HEK293 (cell line): ENCODE results near the gene SLC9A9.

Experiments
- IKZF3 ChIP-seq: fragments of 450-650 bp; IDR thresholded peaks from 2 replicates; pipeline ENCODE4 v1.5.0; 2018; ENCODE audit warnings: missing biosample characterization, mild to moderate bottlenecking, missing genetic modification characterization, moderate library complexity
- PATZ1 ChIP-seq: fragments of 450-650 bp; formaldehyde crosslinking; IDR thresholded peaks from 2 replicates; pipeline ENCODE4 v1.5.1; 2016; ENCODE audit warnings: missing biosample characterization, missing genetic modification characterization
- ZBTB21 ChIP-seq: fragments of 450-650 bp; formaldehyde crosslinking; IDR thresholded peaks from 2 replicates; pipeline ENCODE4 v1.5.1; 2017; ENCODE audit warnings: missing biosample characterization, missing genetic modification characterization
- ZNF138 ChIP-seq: fragments of 450-650 bp; formaldehyde crosslinking; IDR thresholded peaks from 2 replicates; pipeline ENCODE4 v1.5.1; 2016; ENCODE audit warnings: missing biosample characterization, missing genetic modification characterization, borderline replicate concordance
- ZNF558 ChIP-seq: fragments of 450-650 bp; formaldehyde crosslinking; IDR thresholded peaks from 2 replicates; pipeline ENCODE4 v1.5.1; 2016; ENCODE audit warnings: missing biosample characterization, missing genetic modification characterization
- ZNF660 ChIP-seq: fragments of 450-650 bp; IDR thresholded peaks from 2 replicates; pipeline ENCODE4 v1.5.1; 2018; ENCODE audit warnings: missing biosample characterization, mild to moderate bottlenecking, missing genetic modification characterization
- TF ChIP-seq, protein P1 (sequence below): fragments of 450-650 bp; formaldehyde crosslinking; IDR thresholded peaks from 2 replicates; pipeline ENCODE4 v1.5.1; 2016; ENCODE audit warnings: missing biosample characterization, missing genetic modification characterization
- TF ChIP-seq, protein P2 (sequence below): fragments of 450-650 bp; formaldehyde crosslinking; IDR thresholded peaks from 2 replicates; pipeline ENCODE4 v1.5.1; 2016; ENCODE audit warnings: missing biosample characterization, missing genetic modification characterization

GRCh38 chr3:143600756-143601718, 247.2 kb downstream of the SLC9A9 start:
- TF ChIP-seq IKZF3 (tag by site-specific recombination) (no peak), ZBTB21 (tag by site-specific recombination) (no peak), ZNF138 (tag by site-specific recombination) (no peak), ZNF558 (tag by site-specific recombination) (no peak), PATZ1 (tag by site-specific recombination) (no peak), ZNF660 (no peak)
- TF ChIP-seq, protein P1, sequence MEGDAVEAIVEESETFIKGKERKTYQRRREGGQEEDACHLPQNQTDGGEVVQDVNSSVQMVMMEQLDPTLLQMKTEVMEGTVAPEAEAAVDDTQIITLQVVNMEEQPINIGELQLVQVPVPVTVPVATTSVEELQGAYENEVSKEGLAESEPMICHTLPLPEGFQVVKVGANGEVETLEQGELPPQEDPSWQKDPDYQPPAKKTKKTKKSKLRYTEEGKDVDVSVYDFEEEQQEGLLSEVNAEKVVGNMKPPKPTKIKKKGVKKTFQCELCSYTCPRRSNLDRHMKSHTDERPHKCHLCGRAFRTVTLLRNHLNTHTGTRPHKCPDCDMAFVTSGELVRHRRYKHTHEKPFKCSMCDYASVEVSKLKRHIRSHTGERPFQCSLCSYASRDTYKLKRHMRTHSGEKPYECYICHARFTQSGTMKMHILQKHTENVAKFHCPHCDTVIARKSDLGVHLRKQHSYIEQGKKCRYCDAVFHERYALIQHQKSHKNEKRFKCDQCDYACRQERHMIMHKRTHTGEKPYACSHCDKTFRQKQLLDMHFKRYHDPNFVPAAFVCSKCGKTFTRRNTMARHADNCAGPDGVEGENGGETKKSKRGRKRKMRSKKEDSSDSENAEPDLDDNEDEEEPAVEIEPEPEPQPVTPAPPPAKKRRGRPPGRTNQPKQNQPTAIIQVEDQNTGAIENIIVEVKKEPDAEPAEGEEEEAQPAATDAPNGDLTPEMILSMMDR = no peak
- TF ChIP-seq, protein P2, sequence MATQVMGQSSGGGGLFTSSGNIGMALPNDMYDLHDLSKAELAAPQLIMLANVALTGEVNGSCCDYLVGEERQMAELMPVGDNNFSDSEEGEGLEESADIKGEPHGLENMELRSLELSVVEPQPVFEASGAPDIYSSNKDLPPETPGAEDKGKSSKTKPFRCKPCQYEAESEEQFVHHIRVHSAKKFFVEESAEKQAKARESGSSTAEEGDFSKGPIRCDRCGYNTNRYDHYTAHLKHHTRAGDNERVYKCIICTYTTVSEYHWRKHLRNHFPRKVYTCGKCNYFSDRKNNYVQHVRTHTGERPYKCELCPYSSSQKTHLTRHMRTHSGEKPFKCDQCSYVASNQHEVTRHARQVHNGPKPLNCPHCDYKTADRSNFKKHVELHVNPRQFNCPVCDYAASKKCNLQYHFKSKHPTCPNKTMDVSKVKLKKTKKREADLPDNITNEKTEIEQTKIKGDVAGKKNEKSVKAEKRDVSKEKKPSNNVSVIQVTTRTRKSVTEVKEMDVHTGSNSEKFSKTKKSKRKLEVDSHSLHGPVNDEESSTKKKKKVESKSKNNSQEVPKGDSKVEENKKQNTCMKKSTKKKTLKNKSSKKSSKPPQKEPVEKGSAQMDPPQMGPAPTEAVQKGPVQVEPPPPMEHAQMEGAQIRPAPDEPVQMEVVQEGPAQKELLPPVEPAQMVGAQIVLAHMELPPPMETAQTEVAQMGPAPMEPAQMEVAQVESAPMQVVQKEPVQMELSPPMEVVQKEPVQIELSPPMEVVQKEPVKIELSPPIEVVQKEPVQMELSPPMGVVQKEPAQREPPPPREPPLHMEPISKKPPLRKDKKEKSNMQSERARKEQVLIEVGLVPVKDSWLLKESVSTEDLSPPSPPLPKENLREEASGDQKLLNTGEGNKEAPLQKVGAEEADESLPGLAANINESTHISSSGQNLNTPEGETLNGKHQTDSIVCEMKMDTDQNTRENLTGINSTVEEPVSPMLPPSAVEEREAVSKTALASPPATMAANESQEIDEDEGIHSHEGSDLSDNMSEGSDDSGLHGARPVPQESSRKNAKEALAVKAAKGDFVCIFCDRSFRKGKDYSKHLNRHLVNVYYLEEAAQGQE (tag by site-specific recombination) = no peak
